Trophoblast cell (in vitro differentiated cells and primary cell): ENCODE results near the gene THRB.

Source experiments
- DNase-seq, 2 donors: peaks; one replicate each; pipeline ENCODE4 v3.0.0-alpha.2; 2016
- H2AFZ ChIP-seq: 2 replicates; pipeline ENCODE4 v1.6.1; 2013; ENCODE audit warnings: low read length, moderate library complexity, mild to moderate bottlenecking; ENCODE audit not compliant: insufficient read depth, poor library complexity
- H2AK5ac ChIP-seq: 2 replicates; pipeline ENCODE4 v1.6.1; 2013; ENCODE audit warnings: mild to moderate bottlenecking, low read length
- H2BK120ac ChIP-seq: 2 replicates; pipeline ENCODE4 v1.6.1; 2013; ENCODE audit warnings: low read length, mild to moderate bottlenecking, moderate library complexity; ENCODE audit not compliant: insufficient read depth, poor library complexity
- H2BK12ac ChIP-seq: 2 replicates; pipeline ENCODE4 v1.6.1; 2013; ENCODE audit warnings: mild to moderate bottlenecking, low read length, moderate library complexity
- H2BK5ac ChIP-seq: 2 replicates; pipeline ENCODE4 v1.6.1; 2013; ENCODE audit warnings: low read length, low read depth, moderate library complexity, mild to moderate bottlenecking; ENCODE audit not compliant: poor library complexity
- H3K14ac ChIP-seq: 2 replicates; pipeline ENCODE4 v1.6.1; 2013; ENCODE audit warnings: mild to moderate bottlenecking, low read length
- H3K18ac ChIP-seq: 2 replicates; pipeline ENCODE4 v1.6.1; 2013; ENCODE audit warnings: mild to moderate bottlenecking, low read length
- H3K23ac ChIP-seq: 2 replicates; pipeline ENCODE4 v1.6.1; 2013; ENCODE audit warnings: low read length
- H3K27ac ChIP-seq: 2 replicates; pipeline ENCODE4 v1.5.1; 2013; ENCODE audit warnings: low read depth, mild to moderate bottlenecking, inconsistent platforms, low read length, moderate library complexity
- H3K27me3 ChIP-seq: 2 replicates; pipeline ENCODE4 v1.6.1; 2013; ENCODE audit warnings: inconsistent platforms, mild to moderate bottlenecking, low read length, moderate library complexity; ENCODE audit not compliant: insufficient read depth
- H3K36me3 ChIP-seq, 2 experiments: 1 replicate in 1 of 2; 2 replicates in 1 of 2; pipeline ENCODE4 v1.6.1; 2013; ENCODE audit warnings: low read length in 2 of 2, mild to moderate bottlenecking in 2 of 2, moderate library complexity in 1 of 2; ENCODE audit not compliant: insufficient read depth in 2 of 2, control insufficient read depth in 1 of 2
- H3K4ac ChIP-seq: 2 replicates; pipeline ENCODE4 v1.6.1; 2013; ENCODE audit warnings: low read depth, mild to moderate bottlenecking, low read length, moderate library complexity
- H3K4me1 ChIP-seq, 2 experiments: 1 replicate in 1 of 2; 2 replicates in 1 of 2; pipeline ENCODE4 v1.6.1; 2013; ENCODE audit warnings: low read length in 2 of 2, mild to moderate bottlenecking in 2 of 2, moderate library complexity in 1 of 2; ENCODE audit not compliant: insufficient read depth in 2 of 2, control insufficient read depth in 1 of 2
- H3K4me2 ChIP-seq: 2 replicates; pipeline ENCODE4 v1.6.1; 2013; ENCODE audit warnings: inconsistent platforms, mild to moderate bottlenecking, low read length, moderate library complexity
- H3K4me3 ChIP-seq: 2 replicates; pipeline ENCODE4 v1.5.1; 2013; ENCODE audit warnings: mild to moderate bottlenecking, low read depth, low read length, inconsistent platforms
- H3K79me1 ChIP-seq: one replicate; pipeline ENCODE4 v1.6.1; 2013; ENCODE audit warnings: low read length
- H3K79me2 ChIP-seq: 2 replicates; pipeline ENCODE4 v1.6.1; 2013; ENCODE audit warnings: low read length, mild to moderate bottlenecking; ENCODE audit not compliant: control insufficient read depth, insufficient read depth, poor library complexity
- H3K9ac ChIP-seq: 2 replicates; pipeline ENCODE4 v1.6.1; 2013; ENCODE audit warnings: mild to moderate bottlenecking, low read length
- H3K9me3 ChIP-seq: 2 replicates; pipeline ENCODE4 v1.6.1; 2013; ENCODE audit warnings: low read depth, mild to moderate bottlenecking, control low read depth, inconsistent platforms, low read length; ENCODE audit not compliant: insufficient read depth
- H4K12ac ChIP-seq: 2 replicates; pipeline ENCODE4 v1.6.1; 2013; ENCODE audit warnings: low read depth, mild to moderate bottlenecking, low read length, moderate library complexity
- H4K8ac ChIP-seq: 2 replicates; pipeline ENCODE4 v1.6.1; 2013; ENCODE audit warnings: low read depth, mild to moderate bottlenecking, low read length, moderate library complexity
- H4K91ac ChIP-seq: one replicate; pipeline ENCODE4 v1.6.1; 2013; ENCODE audit warnings: low read depth, mild to moderate bottlenecking, low read length, moderate library complexity
- WGBS: extraction: QIAGEN DNeasy Blood & Tissue Kit; methylation state at CpG from one replicate; pipeline ENCODE4 v1.1.7; 2013; ENCODE audit warnings: missing lambda C conversion rate; ENCODE audit not compliant: insufficient read length, insufficient coverage; ENCODE audit errors: extremely low coverage; 5-methylcytosine and 5-hydroxymethylcytosine counted together

Gene THRB

DNA sequence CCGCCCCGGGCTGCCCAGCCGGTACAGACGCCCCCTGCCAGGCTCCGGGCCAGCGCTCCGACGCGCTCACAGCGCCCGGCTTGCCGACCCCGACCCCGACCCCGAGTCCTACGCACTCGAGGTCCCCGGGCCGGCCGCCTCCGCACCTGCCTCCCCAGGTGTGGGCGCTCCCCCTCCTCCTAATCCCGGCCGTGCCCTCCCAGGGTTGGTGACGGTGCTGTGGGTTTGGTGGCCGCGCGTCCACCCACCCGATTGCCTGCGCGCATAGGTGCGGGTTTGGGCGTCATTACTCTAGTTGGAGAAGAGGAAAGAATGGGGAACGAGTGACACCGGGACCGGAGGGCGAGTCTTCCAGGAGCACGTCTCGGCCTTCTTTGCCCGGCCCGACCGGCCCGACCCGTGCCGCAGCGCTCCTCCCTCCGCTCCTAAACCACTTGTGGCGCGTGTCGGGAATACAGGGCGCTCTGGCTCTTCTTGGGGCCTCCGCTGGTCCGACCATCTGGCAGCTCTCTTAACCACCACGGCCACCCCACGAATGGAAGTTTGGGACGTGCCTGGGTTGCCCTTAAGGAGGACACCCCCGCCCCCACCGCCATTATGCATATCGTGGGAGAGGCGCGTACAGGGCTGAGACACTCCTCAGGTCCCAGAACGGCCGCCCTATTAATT, 810 bp upstream of the THRB start:
- Histone ChIP-seq H3K79me1 (peaks cover 21% of the 10 kb centered on the region), H2BK5ac (peak overlapping the region; percentile 100), H3K9ac (peak overlapping the region; percentile 87), H2AK5ac (peak overlapping the region; percentile 99), H3K4ac (peak overlapping the region; percentile 99), H3K27ac (peak overlapping the region; percentile 99), H2AFZ (peak overlapping the region; percentile 100), H3K27me3 (no peaks in the 10 kb centered on the region), H3K4me1 (peaks cover 6 to 13% of the 10 kb centered on the region in 2 experiments), H2BK120ac (peak overlapping the region; percentile 98), H4K91ac (peak overlapping the region; percentile 99), H2BK12ac (peak overlapping the region; percentile 93), H3K4me2 (peak overlapping the region; percentile 93), H3K18ac (peak overlapping the region; percentile 100), H3K79me2 (peaks cover 16% of the 10 kb centered on the region), H3K4me3 (peak overlapping the region; percentile 97), H3K14ac (peak overlapping the region; percentile 99), H4K12ac (peak overlapping the region; percentile 99), H3K9me3 (no peaks in the 10 kb centered on the region), H3K36me3 (no peaks in the 10 kb centered on the region), H3K23ac (no peak overlapping the region), H4K8ac (peak overlapping the region; percentile 97)
- WGBS, result no CpG with 5 or more reads among the region's 63 CpGs
- DNase-seq, result peak; percentile 55 to 74

DNA sequence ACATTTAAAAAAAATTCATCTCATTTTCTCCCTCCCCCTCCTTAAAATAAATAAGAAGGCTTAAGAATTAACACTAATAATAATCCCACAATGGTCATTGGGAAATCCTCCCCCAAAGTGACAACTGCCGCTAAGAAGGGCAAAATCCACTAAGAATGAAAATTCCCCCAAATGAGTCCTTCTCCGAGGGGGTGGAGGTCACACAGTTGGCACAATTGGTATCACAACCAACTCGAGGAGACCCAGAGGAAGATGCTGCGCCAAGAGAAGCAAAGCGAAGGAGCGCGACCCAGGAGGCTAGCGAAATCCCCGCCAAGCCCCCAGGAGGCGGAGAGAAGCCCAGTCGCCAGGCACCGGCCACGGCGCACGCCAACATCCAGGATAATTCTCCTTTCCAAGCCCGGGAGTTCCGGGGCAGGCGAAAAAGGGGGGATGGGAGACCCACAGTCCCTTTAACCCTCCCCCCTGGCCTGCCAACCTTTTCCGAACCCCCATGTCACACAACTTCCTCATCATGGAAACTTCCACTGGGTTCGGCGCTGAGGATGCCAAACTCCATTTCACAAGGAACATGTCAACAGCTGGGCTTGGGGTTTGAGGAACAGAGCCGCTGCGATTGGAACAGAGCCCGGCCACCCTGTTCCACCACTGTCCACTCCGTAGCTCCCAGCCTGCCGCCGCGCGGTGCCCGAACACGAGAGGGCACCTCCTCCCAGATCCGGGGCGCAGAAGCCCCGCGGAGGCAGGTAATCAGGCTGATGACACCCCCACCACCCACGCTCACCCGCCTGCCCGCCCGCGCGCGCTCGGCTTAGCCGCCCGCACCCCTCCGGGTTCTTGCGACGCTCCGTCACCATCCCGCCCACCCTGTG, 668 bp downstream of the THRB start:
- H4K8ac ChIP-seq, result peak overlapping the region; percentile 59
- peak overlapping the region; percentile 74 for H2BK120ac ChIP-seq
- H4K12ac ChIP-seq, result peak overlapping the region; percentile 18
- no peaks in the 10 kb centered on the region for H3K36me3 ChIP-seq
- H2BK12ac ChIP-seq, result peak overlapping the region; percentile 44
- no peaks in the 10 kb centered on the region for H3K27me3 ChIP-seq
- H2BK5ac ChIP-seq, result peak overlapping the region; percentile 100
- peaks cover 18% of the 10 kb centered on the region for H3K79me2 ChIP-seq
- peak overlapping the region; percentile 34 for H2AFZ ChIP-seq
- no peaks in the 10 kb centered on the region for H3K9me3 ChIP-seq
- peaks cover 21% of the 10 kb centered on the region for H3K79me1 ChIP-seq
- no peak overlapping the region for H2AK5ac ChIP-seq
- H3K18ac ChIP-seq, result peak overlapping the region; percentile 89
- H3K9ac ChIP-seq, result peak overlapping the region; percentile 89
- H3K4me3 ChIP-seq, result peak overlapping the region; percentile 97
- peak overlapping the region; percentile 68 for H3K4me2 ChIP-seq
- peak overlapping the region; percentile 48 for H3K23ac ChIP-seq
- H3K27ac ChIP-seq, result peak overlapping the region; percentile 99
- WGBS, result no CpG with 5 or more reads among the region's 50 CpGs
- H3K4me1 ChIP-seq, result peaks cover 10 to 17% of the 10 kb centered on the region in 2 experiments
- peak overlapping the region; percentile 80 for H3K14ac ChIP-seq
- peak overlapping the region; percentile 84 for H3K4ac ChIP-seq
- peak overlapping the region; percentile 92 for H4K91ac ChIP-seq
- peak; percentile 65 to 75 for DNase-seq

DNA sequence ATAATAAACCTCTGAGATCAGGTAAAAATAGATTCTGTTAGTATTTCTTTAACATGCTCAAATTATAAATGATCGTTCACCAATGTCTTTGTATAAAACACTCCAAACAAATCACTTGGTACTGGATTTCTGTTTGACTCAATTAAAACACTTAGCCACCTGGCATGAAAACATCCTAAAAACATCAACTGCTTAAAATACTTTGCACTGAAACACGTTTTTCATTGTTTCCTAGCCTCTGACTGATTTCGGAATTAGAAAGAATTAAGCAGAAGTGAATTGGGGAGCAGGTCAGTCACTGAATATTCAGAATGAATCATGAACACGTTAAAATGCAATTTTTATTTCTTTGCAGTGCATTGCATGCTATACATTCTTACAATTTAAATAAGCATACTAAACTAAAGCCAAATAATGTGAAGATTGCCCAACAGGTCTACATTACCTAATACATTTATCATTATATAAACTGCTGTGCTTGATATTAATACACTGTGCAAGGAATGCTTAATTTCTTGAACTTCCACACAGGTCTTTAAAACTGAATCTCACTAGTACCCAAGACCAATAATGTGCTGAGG, 1.6 kb downstream of the THRB start:
- WGBS, result no CpG with 5 or more reads among the region's 4 CpGs
- DNase-seq, result peak in 1 of 2 donors; percentile 12

DNA sequence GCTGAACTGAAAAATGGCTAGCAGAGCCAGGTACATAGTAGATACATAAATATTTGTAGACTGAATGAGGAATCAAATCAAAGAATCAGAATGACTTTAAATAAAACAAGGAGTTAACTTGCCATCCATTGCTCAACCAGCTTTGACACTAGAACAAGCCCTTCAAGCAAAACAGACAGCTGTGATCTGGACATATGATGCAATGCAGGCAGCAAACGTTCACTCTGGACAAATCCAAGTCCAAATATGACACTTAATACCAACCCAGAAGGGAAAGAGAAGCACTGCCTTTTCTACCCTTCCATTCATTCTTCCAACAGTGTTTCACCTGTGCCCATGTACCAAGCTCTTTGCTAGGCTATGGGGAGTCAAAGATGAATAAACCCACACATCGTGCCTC, 4.5 kb downstream of the THRB start:
- WGBS, result no CpG with 5 or more reads among the region's 2 CpGs
- peak in 1 of 2 donors; percentile 47 for DNase-seq
- H3K9me3 ChIP-seq, result no peaks in the 10 kb centered on the region
- peak overlapping the region; percentile 30 for H2AK5ac ChIP-seq
- peaks cover 14% of the 10 kb centered on the region for H3K79me2 ChIP-seq
- no peak overlapping the region for H4K8ac ChIP-seq
- H3K27ac ChIP-seq, result no peak overlapping the region
- H3K4ac ChIP-seq, result peak overlapping the region; percentile 10
- H2BK12ac ChIP-seq, result no peak overlapping the region
- H2AFZ ChIP-seq, result no peak overlapping the region
- H3K14ac ChIP-seq, result no peak overlapping the region
- no peak overlapping the region for H3K23ac ChIP-seq
- no peak overlapping the region for H3K18ac ChIP-seq
- no peak overlapping the region for H3K9ac ChIP-seq
- H4K12ac ChIP-seq, result no peak overlapping the region
- no peak overlapping the region for H3K4me3 ChIP-seq
- H3K36me3 ChIP-seq, result no peaks in the 10 kb centered on the region
- H3K4me1 ChIP-seq, result peaks cover 10 to 16% of the 10 kb centered on the region in 2 experiments
- H4K91ac ChIP-seq, result no peak overlapping the region
- no peak overlapping the region for H3K4me2 ChIP-seq
- H2BK120ac ChIP-seq, result no peak overlapping the region
- peaks cover 15% of the 10 kb centered on the region for H3K79me1 ChIP-seq
- no peaks in the 10 kb centered on the region for H3K27me3 ChIP-seq
- H2BK5ac ChIP-seq, result no peak overlapping the region

More for the DNA sequence above, 1.6 kb downstream of the THRB start:
- Histone ChIP-seq H3K27ac (no peak overlapping the region), H2AK5ac (no peak overlapping the region), H2AFZ (no peak overlapping the region), H4K8ac (no peak overlapping the region), H4K91ac (no peak overlapping the region), H2BK12ac (no peak overlapping the region), H2BK5ac (no peak overlapping the region), H4K12ac (no peak overlapping the region), H3K79me1 (peaks cover 21% of the 10 kb centered on the region), H3K23ac (no peak overlapping the region), H3K9ac (no peak overlapping the region), H3K9me3 (no peaks in the 10 kb centered on the region), H3K36me3 (no peaks in the 10 kb centered on the region), H3K18ac (no peak overlapping the region), H3K4me1 (peaks cover 10 to 17% of the 10 kb centered on the region in 2 experiments), H3K27me3 (no peaks in the 10 kb centered on the region), H3K14ac (no peak overlapping the region), H3K4me3 (no peak overlapping the region), H2BK120ac (no peak overlapping the region), H3K79me2 (peaks cover 18% of the 10 kb centered on the region), H3K4ac (no peak overlapping the region), H3K4me2 (peak overlapping the region; percentile 43)
